Measurements from ENCODE around the gene SLC16A12.
"Not testable (repeated sequence)": the region's sequence is repeated elsewhere in the genome, so short reads cannot be mapped to it uniquely, and the experiment has no call there.

Gene SLC16A12

GRCh38 chr10:89548673-89549072, 13.3 kb upstream of the SLC16A12 start:
- DNase-seq (ENCODE audit: low spot score), result no peak

GRCh38 chr10:89547853-89548513, 12.6 kb upstream of the SLC16A12 start:
- DNase-seq (ENCODE audit: low spot score), result no peak

GRCh38 chr10:89546651-89547050, 11.3 kb upstream of the SLC16A12 start:
- not testable (repeated sequence) for DNase-seq (ENCODE audit: low spot score)

GRCh38 chr10:89543841-89544240, 8.4 kb upstream of the SLC16A12 start:
- no peak for DNase-seq (ENCODE audit: low spot score)

GRCh38 chr10:89540420-89540949, 5.1 kb upstream of the SLC16A12 start:
- peak; percentile 70 for DNase-seq (ENCODE audit: low spot score)

GRCh38 chr10:89537364-89537763, 2.0 kb upstream of the SLC16A12 start:
- no peak for DNase-seq (ENCODE audit: low spot score)

- DNase-seq (ENCODE audit: low spot score), result no peak
Measured at GRCh38 chr10:89536013-89536354, 590 bp upstream of the SLC16A12 start.

GRCh38 chr10:89534826-89535166, 598 bp downstream of the SLC16A12 start:
- DNase-seq (ENCODE audit: low spot score), result no peak

- DNase-seq (ENCODE audit: low spot score), result no peak
Measured at GRCh38 chr10:89532476-89532875, 2.9 kb downstream of the SLC16A12 start.

- no peak for DNase-seq (ENCODE audit: low spot score)
Measured at GRCh38 chr10:89531359-89531758, 4.0 kb downstream of the SLC16A12 start.

GRCh38 chr10:89529711-89530110, 5.7 kb downstream of the SLC16A12 start:
- peak; percentile 30 for DNase-seq (ENCODE audit: low spot score)

GRCh38 chr10:89526358-89526757, 9.0 kb downstream of the SLC16A12 start:
- no peak for DNase-seq (ENCODE audit: low spot score)

GRCh38 chr10:89525556-89525955, 9.8 kb downstream of the SLC16A12 start:
- DNase-seq (ENCODE audit: low spot score), result no peak

- no peak for DNase-seq (ENCODE audit: low spot score)
Measured at GRCh38 chr10:89524279-89524678, 11.1 kb downstream of the SLC16A12 start.

GRCh38 chr10:89523274-89523673, 12.1 kb downstream of the SLC16A12 start:
- no peak for DNase-seq (ENCODE audit: low spot score)

GRCh38 chr10:89522463-89522862, 12.9 kb downstream of the SLC16A12 start:
- DNase-seq (ENCODE audit: low spot score), result no peak

- no peak for DNase-seq (ENCODE audit: low spot score)
Measured at GRCh38 chr10:89521368-89521767, 14.0 kb downstream of the SLC16A12 start.

- no peak for DNase-seq (ENCODE audit: low spot score)
Measured at GRCh38 chr10:89520706-89521105, 14.7 kb downstream of the SLC16A12 start.

- DNase-seq (ENCODE audit: low spot score), result peak; percentile 35
Measured at GRCh38 chr10:89518876-89519842, 16.2 kb downstream of the SLC16A12 start.

GRCh38 chr10:89518108-89518507, 17.3 kb downstream of the SLC16A12 start:
- no peak for DNase-seq (ENCODE audit: low spot score)

GRCh38 chr10:89516149-89516832, 19.1 kb downstream of the SLC16A12 start:
- DNase-seq (ENCODE audit: low spot score), result peak; percentile 62

- peak; percentile 79 for DNase-seq (ENCODE audit: low spot score)
Measured at GRCh38 chr10:89515031-89515841, 20.2 kb downstream of the SLC16A12 start.

Measured in hepatic stellate cell (primary cell).